ENCODE measurements around the gene HAUS8. TPM values are rescaled to one million over a fixed set of nuclear protein-coding genes. Genes with fewer than 3 reads are reported as not detected.

The HAUS8 gene
- 10.7 and 18.8 TPM in 2 replicates for total RNA-seq (ENCODE audit: low replicate concordance)
- long read RNA-seq, transcript HAUS8-202 (11 exons, 1,545 nt), result minor isoform, 9 of 36 reads
- long read RNA-seq, transcript HAUS8-201 (11 exons, 1,568 nt), result major isoform, 21 of 36 reads
- long read RNA-seq, partial matches to known transcripts, result 0 of 36 reads
- long read RNA-seq, other reads (novel, unspliced or antisense), result 3 of 36 reads

DNA sequence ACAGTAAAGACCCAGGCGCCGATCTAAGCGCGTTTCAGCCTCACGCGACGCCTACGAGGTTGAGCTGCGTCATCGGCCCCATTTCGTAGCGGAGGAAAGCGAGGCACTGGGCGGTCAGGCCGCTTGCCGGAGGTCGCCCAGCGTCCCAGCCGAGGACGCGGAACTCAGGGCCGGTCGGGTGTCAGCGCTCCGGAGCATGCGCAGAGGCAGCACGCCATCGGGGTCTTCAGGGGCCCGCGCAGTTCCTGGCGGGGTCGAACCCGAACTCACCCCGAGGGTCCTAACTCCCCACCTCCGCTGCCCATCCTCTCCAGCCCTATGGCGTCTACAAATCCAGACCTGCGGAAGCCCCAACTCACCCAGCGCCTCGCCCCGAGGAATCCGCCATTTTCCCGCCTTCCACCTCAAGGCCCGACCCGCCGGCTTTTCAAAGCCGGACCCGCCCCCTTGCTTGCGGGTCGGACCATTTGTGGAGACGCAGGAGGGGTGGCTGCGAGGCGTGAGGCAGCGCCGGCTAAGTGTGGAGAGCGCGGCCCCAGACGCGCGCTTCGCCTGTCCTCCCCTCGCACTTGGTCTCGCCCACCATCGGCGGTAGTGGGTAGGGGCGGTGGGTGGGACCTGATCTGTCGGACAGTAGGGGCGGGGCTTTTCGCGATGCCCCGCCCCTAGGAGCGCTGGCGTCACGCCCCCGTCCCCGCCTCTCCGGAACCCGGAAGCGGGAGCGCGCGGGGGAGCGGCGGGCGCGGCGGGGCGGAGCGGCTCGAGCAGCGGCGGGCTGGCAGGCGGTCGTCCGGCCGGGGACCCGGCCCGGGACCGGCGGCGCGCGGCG is at the start of gene HAUS8, which contains the start of gene MYO9B:
Gene HAUS8 (minus strand): TSS at position 418 of the 829 bp plus-strand sequence. CDS start 30 bp downstream, at position 388.
Gene MYO9B (plus strand): TSS at position 743 of the 829 bp plus-strand sequence. CDS start 25,941 bp downstream, outside the sequence.
- peak within 1 kb of the TSS; percentile 98 for H3K27ac Mint-ChIP-seq
- no peaks in the 10 kb centered on the region for H3K36me3 Mint-ChIP-seq
- peaks cover 39% of the 10 kb centered on the region for H3K4me1 Mint-ChIP-seq (ENCODE audit: unreplicated experiment)

GRCh38 chr19:17124025-17124424 is 48.8 kb upstream of the HAUS8 start:
- DNase-seq (ENCODE audit: extremely low spot score, unreplicated experiment), result no peak
- H3K4me1 Mint-ChIP-seq (ENCODE audit: unreplicated experiment), result peaks cover 11% of the 10 kb centered on the region
- H3K27ac Mint-ChIP-seq, result no peak overlapping the region
- peaks cover 4% of the 10 kb centered on the region for H3K36me3 Mint-ChIP-seq
- no peaks in the 10 kb centered on the region for H3K27me3 Mint-ChIP-seq
- H3K4me3 Mint-ChIP-seq, result no peak overlapping the region
- TF ChIP-seq, protein P1, sequence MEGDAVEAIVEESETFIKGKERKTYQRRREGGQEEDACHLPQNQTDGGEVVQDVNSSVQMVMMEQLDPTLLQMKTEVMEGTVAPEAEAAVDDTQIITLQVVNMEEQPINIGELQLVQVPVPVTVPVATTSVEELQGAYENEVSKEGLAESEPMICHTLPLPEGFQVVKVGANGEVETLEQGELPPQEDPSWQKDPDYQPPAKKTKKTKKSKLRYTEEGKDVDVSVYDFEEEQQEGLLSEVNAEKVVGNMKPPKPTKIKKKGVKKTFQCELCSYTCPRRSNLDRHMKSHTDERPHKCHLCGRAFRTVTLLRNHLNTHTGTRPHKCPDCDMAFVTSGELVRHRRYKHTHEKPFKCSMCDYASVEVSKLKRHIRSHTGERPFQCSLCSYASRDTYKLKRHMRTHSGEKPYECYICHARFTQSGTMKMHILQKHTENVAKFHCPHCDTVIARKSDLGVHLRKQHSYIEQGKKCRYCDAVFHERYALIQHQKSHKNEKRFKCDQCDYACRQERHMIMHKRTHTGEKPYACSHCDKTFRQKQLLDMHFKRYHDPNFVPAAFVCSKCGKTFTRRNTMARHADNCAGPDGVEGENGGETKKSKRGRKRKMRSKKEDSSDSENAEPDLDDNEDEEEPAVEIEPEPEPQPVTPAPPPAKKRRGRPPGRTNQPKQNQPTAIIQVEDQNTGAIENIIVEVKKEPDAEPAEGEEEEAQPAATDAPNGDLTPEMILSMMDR (conservative IDR thresholded peaks at IDR 0.05), result no peak
- H3K9me3 Mint-ChIP-seq, result no peaks in the 10 kb centered on the region

More for the DNA sequence above, at the start of gene HAUS8, which contains the start of gene MYO9B:
- Mint-ChIP-seq H3K27me3 (no peaks in the 10 kb centered on the region), H3K9me3 (no peaks in the 10 kb centered on the region), H3K4me3 (peak within 1 kb of the TSS; percentile 99)
- TF ChIP-seq, protein P1 (conservative IDR thresholded peaks at IDR 0.05), result no peak
- peak; percentile 100 for DNase-seq (ENCODE audit: extremely low spot score, unreplicated experiment)

- TF ChIP-seq, protein P1 (conservative IDR thresholded peaks at IDR 0.05), result no peak
- Mint-ChIP-seq H3K36me3 (peaks cover 4% of the 10 kb centered on the region), H3K4me1 (ENCODE audit: unreplicated experiment) (peaks cover 11% of the 10 kb centered on the region), H3K9me3 (no peaks in the 10 kb centered on the region), H3K27ac (no peak overlapping the region), H3K4me3 (no peak overlapping the region), H3K27me3 (no peaks in the 10 kb centered on the region)
- DNase-seq (ENCODE audit: extremely low spot score, unreplicated experiment), result no peak
Observed at GRCh38 chr19:17123041-17123440, 47.8 kb upstream of the HAUS8 start.

DNA sequence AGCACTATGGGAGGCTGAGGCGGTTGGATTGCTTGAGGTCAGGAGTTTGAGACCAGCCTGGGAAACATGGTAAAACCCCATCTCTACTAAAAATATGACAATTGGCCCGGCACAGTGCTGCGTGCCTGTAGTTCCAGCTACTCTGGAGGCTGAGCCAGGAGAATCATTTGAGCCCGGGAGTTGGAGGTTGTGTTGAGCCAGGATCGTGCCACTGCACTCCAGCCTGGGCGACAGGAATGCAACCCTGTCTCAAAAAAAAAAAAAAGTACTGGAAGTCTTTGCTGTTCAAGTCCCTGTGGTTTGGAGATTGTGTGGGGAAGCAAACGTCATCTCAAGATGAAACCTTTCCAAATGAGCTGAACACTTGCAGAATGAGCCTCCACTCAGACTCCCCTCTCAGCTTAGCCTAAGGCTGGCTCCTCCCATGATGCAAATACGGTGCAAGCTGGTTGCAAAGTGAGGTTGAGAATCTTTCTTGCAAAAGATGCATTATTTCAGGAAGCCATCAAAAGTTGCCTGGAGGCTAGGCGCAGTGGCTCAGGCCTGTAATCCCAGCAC is 46.6 kb upstream of the HAUS8 start:
- Mint-ChIP-seq H3K9me3 (no peaks in the 10 kb centered on the region), H3K36me3 (peaks cover 4% of the 10 kb centered on the region), H3K4me1 (ENCODE audit: unreplicated experiment) (peaks cover 11% of the 10 kb centered on the region), H3K27ac (no peak overlapping the region), H3K27me3 (no peaks in the 10 kb centered on the region), H3K4me3 (no peak overlapping the region)
- TF ChIP-seq, protein P1 (conservative IDR thresholded peaks at IDR 0.05), result no peak
- no peak for DNase-seq (ENCODE audit: extremely low spot score, unreplicated experiment)

DNA sequence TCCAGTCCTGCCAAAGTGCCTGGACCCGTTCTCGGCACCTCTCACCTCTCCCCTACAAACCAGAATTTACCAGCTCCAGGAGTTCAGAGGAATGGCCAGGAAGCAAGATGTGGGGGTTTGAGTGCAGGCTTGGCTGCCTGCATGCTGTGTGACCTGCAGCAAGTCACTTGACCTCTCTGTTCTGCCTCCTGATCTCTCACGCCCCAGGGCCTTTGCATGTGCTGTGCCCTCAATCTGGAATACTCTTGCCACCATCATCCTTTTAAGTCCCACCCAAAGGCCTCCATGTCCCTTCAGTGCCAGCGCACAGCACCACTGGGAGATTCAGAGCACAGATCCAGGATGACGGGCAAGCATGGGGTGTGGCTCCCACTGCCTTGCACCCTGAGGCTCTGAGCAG is 43.7 kb upstream of the HAUS8 start:
- TF ChIP-seq, protein P1 (conservative IDR thresholded peaks at IDR 0.05), result no peak
- H3K27me3 Mint-ChIP-seq, result no peaks in the 10 kb centered on the region
- H3K27ac Mint-ChIP-seq, result no peak overlapping the region
- H3K36me3 Mint-ChIP-seq, result peaks cover 4% of the 10 kb centered on the region
- DNase-seq (ENCODE audit: extremely low spot score, unreplicated experiment), result no peak
- no peaks in the 10 kb centered on the region for H3K9me3 Mint-ChIP-seq
- H3K4me3 Mint-ChIP-seq, result no peak overlapping the region
- H3K4me1 Mint-ChIP-seq (ENCODE audit: unreplicated experiment), result no peaks in the 10 kb centered on the region

Data from type B pancreatic cell (in vitro differentiated cells).